Vagina (tissue), 2 donors: ENCODE measurements around the gene KRT74. TPM values are rescaled to one million over a fixed set of nuclear protein-coding genes. Genes with fewer than 3 reads are reported as not detected.

Source experiments
- DNase-seq, 2 donors: peaks; one replicate each; pipeline ENCODE4 v3.0.0-alpha.2; 2017; ENCODE audit errors: extremely low spot score in 2 of 2
- H3K27ac ChIP-seq: fragments of 200-600 bp; sonication (generic); one replicate; pipeline ENCODE4 v1.5.1; 2019
- H3K27me3 ChIP-seq: fragments of 200-600 bp; sonication (generic); one replicate; pipeline ENCODE4 v1.5.1; 2019
- H3K36me3 ChIP-seq, 2 donors: fragments of 200-600 bp; sonication (generic); one replicate each; pipeline ENCODE4 v1.5.1; 2017 to 2019
- H3K4me1 ChIP-seq: fragments of 200-600 bp; sonication (generic); one replicate; pipeline ENCODE4 v1.5.1; 2019
- H3K4me3 ChIP-seq, 2 donors: fragments of 200-600 bp; sonication (generic); 1 replicate in 1 of 2; 2 replicates in 1 of 2; pipeline ENCODE4 v1.5.1; 2016 to 2019
- H3K9me3 ChIP-seq: fragments of 200-600 bp; sonication (generic); one replicate; pipeline ENCODE4 v1.5.1; 2019
- POLR2A ChIP-seq, 2 donors: fragments of 450-650 bp; IDR thresholded peaks; one replicate each; pipeline ENCODE4 v1.6.1; 2017; ENCODE audit warnings: antibody characterized with exemption in 2 of 2, mild to moderate bottlenecking in 2 of 2, moderate library complexity in 2 of 2
- POLR2AphosphoS5 ChIP-seq, 2 donors: sonication (generic); formaldehyde crosslinking; IDR thresholded peaks; one replicate each; pipeline ENCODE4 v1.9.0; 2017; ENCODE audit warnings: antibody characterized with exemption in 2 of 2, mild to moderate bottlenecking in 2 of 2, low read depth in 1 of 2; ENCODE audit not compliant: insufficient read depth in 1 of 2
- intact Hi-C: fragments of 100-400 bp; cut with DNase I; formaldehyde crosslinking; loops from one replicate; pipeline ENCODE4 v1.15.1; 2023
- total RNA-seq: library from RNA; depleted of rRNA; stranded (reverse); fragments of >200 nt; gene quantifications from one replicate; pipeline ENCODE4 v1.2.3, GENCODE V29; 2016
- TF ChIP-seq, protein P1 (sequence below), 3 experiments: fragments of 450-650 bp in 2 of 3; fragments of 200-600 bp in 1 of 3; sonication (generic) in 1 of 3; IDR thresholded peaks; one replicate each; pipeline ENCODE4 v1.5.1; 2017 to 2019; ENCODE audit warnings: antibody characterized with exemption in 3 of 3, mild to moderate bottlenecking in 2 of 3, moderate library complexity in 2 of 3

KRT74 gene
- total RNA-seq, 1 donor from 2014 or later = not detected

DNA sequence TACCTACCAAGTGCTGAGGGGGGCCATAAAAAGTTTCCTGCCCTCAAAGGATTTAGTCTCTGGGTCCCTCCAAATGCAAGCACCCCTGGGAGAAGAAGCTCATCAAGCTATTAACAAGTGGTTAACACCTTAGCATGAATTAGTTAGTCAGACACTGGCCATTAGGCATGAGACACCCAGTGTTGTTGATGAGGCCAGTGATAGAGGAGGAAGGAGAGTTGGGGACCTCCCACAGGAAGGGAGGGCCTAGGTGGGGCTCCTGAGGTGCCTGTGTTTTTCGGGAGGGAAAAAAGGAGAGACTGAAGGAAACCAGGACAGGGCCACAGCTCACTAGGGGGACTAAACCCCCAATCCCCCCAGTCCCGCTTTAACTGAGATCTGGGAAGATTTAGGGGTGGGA is 16.2 kb downstream of the KRT74 start:
- H3K27ac ChIP-seq = no peak overlapping the region
- DNase-seq = no peak
- no peaks in the 10 kb centered on the region for H3K4me1 ChIP-seq
- intact Hi-C loops = no loop called here
- TF ChIP-seq POLR2AphosphoS5 (IDR thresholded peaks at IDR 0.05; ENCODE audit: insufficient read depth in 1 of 2, low read depth in 1 of 2) (no peak), POLR2A (IDR thresholded peaks at IDR 0.05) (no peak)
- TF ChIP-seq, protein P1, sequence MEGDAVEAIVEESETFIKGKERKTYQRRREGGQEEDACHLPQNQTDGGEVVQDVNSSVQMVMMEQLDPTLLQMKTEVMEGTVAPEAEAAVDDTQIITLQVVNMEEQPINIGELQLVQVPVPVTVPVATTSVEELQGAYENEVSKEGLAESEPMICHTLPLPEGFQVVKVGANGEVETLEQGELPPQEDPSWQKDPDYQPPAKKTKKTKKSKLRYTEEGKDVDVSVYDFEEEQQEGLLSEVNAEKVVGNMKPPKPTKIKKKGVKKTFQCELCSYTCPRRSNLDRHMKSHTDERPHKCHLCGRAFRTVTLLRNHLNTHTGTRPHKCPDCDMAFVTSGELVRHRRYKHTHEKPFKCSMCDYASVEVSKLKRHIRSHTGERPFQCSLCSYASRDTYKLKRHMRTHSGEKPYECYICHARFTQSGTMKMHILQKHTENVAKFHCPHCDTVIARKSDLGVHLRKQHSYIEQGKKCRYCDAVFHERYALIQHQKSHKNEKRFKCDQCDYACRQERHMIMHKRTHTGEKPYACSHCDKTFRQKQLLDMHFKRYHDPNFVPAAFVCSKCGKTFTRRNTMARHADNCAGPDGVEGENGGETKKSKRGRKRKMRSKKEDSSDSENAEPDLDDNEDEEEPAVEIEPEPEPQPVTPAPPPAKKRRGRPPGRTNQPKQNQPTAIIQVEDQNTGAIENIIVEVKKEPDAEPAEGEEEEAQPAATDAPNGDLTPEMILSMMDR (IDR thresholded peaks at IDR 0.05) = no peak
- no peak overlapping the region for H3K4me3 ChIP-seq
- H3K36me3 ChIP-seq = no peaks in the 10 kb centered on the region
- H3K9me3 ChIP-seq = no peaks in the 10 kb centered on the region
- no peaks in the 10 kb centered on the region for H3K27me3 ChIP-seq

DNA sequence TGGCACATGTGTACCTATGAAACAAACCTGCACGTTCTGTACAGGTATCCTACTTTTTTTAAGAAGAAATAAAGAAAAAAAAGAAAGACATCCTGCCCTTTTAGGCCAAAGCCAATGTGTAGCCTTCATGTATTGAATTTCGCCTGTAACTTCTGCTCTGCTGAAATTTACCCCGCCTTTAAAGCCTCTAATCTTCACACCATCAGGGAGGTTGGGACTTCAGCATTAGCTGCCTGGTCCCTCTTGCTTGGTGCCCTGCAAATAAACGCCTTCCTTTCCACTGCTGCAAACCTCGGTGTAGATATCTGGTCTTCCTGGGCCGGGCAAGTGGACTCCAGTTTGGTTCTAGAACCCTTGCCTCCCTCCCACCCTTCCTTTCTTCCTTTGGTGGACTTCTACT is 18.1 kb downstream of the KRT74 start:
- Histone ChIP-seq H3K9me3 (no peaks in the 10 kb centered on the region), H3K27me3 (no peaks in the 10 kb centered on the region), H3K36me3 (no peaks in the 10 kb centered on the region), H3K4me3 (no peak overlapping the region), H3K4me1 (no peaks in the 10 kb centered on the region), H3K27ac (no peak overlapping the region)
- DNase-seq = no peak
- intact Hi-C loops = no loop called here
- TF ChIP-seq, protein P1 (IDR thresholded peaks at IDR 0.05) = no peak
- TF ChIP-seq POLR2A (IDR thresholded peaks at IDR 0.05) (no peak), POLR2AphosphoS5 (IDR thresholded peaks at IDR 0.05; ENCODE audit: insufficient read depth in 1 of 2, low read depth in 1 of 2) (no peak)

DNA sequence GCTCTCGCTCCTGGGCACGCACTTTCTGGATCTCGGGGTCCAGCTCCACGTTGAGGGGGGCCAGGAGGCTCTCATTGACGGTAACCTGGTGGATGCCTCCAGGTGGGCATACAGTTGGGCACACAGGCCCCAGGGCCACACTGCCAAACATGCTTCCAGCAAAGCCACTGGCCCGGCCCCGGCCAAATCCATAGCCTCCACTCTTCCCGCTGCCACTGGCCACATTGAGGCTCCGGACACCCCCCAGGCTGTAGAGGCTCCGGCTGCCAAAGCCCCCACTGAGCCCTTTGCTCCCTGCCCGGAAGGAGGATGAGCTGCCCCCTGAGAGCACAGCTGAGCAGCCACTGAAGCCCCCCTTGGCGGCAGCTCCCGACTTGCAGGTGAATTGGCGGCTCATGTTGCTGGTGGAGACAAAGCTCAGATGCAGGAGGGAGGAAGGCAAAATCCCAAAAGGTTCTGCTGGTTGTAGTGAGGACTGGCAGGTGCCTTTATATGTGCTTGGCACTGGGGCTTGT is 20.9 kb downstream of the KRT74 start, which contains the start of gene KRT71:
Gene KRT71, minus strand, starts transcription at position 465 of the 515 bp plus-strand sequence. Its CDS starts 68 bp downstream, at position 397.
- intact Hi-C loops = no loop called here
- Histone ChIP-seq H3K9me3 (no peaks in the 10 kb centered on the region), H3K4me1 (no peaks in the 10 kb centered on the region), H3K36me3 (no peaks in the 10 kb centered on the region), H3K27me3 (no peaks in the 10 kb centered on the region), H3K4me3 (no peak within 1 kb of the TSS), H3K27ac (no peak within 1 kb of the TSS)
- no peak for DNase-seq
- TF ChIP-seq, protein P1 (IDR thresholded peaks at IDR 0.05) = no peak
- TF ChIP-seq POLR2A (IDR thresholded peaks at IDR 0.05) (no peak), POLR2AphosphoS5 (IDR thresholded peaks at IDR 0.05; ENCODE audit: insufficient read depth in 1 of 2, low read depth in 1 of 2) (no peak)

DNA sequence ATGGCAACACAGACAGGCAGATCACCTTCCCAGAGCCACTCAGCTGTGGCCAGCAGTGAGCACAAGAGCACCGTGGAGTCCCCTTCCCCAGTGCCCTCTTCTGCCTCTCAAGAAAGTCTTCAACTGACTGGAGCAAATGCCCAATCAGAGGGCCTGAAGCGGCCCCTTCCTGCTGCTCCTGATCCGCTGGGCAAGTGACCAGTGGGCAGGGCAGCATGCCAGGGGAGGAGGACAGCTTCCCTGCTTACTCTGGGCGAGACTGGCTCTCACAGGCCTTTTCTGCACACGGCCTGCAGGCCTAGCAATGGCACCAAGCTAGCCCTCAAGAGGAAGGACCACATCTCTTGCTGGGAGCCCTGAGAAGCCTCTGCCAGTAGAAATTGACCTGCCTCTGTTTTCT is 21.6 kb downstream of the KRT74 start:
- no peaks in the 10 kb centered on the region for H3K36me3 ChIP-seq
- H3K4me1 ChIP-seq = no peaks in the 10 kb centered on the region
- no peak overlapping the region for H3K4me3 ChIP-seq
- intact Hi-C loops = no loop called here
- TF ChIP-seq POLR2AphosphoS5 (IDR thresholded peaks at IDR 0.05; ENCODE audit: insufficient read depth in 1 of 2, low read depth in 1 of 2) (no peak), POLR2A (IDR thresholded peaks at IDR 0.05) (no peak)
- TF ChIP-seq, protein P1 (IDR thresholded peaks at IDR 0.05) = no peak
- no peaks in the 10 kb centered on the region for H3K27me3 ChIP-seq
- H3K9me3 ChIP-seq = no peaks in the 10 kb centered on the region
- H3K27ac ChIP-seq = no peak overlapping the region
- no peak for DNase-seq

DNA sequence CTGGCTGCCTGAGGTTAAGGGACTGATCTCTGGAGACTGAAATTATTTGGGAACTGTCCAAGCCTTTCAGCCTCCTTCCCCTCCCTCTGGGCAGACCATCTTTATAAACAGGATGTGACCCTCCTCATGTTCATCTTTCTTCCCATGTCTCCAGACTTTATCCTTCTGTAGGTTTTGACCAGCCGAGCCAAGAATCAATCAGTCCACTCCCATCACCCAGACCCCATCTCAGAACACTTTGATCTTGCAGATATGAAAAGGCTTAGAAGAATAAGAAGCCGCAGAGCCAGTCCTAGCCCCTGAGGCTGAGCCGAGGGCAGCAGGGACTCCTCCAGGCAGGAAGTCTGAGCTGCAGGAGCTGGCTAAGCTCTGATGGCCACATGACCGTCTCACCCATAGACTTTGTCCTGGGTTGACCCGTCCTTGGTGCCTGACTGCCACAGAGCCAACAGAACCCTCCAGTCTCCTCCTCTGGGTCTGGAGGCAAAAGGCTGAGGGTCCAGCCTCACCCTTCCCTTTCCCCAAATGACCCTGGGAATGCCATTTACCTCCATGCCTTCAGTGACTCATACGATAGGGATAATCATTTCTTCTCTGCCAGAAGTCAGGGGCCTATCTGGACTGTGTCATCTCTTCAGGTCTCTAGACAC is 22.3 kb downstream of the KRT74 start:
- H3K27ac ChIP-seq = no peak overlapping the region
- intact Hi-C loops = no loop called here
- no peaks in the 10 kb centered on the region for H3K36me3 ChIP-seq
- H3K4me3 ChIP-seq = no peak overlapping the region
- TF ChIP-seq, protein P1 (IDR thresholded peaks at IDR 0.05) = no peak
- TF ChIP-seq POLR2AphosphoS5 (IDR thresholded peaks at IDR 0.05; ENCODE audit: insufficient read depth in 1 of 2, low read depth in 1 of 2) = no peak
- no peak for TF ChIP-seq POLR2A (IDR thresholded peaks at IDR 0.05)
- DNase-seq = no peak
- H3K4me1 ChIP-seq = no peaks in the 10 kb centered on the region
- H3K9me3 ChIP-seq = no peaks in the 10 kb centered on the region
- no peaks in the 10 kb centered on the region for H3K27me3 ChIP-seq
